Measurements from ENCODE around the gene ITGB3. TPM values are rescaled to one million over a fixed set of nuclear protein-coding genes. Genes with fewer than 3 reads are reported as not detected.
"Not testable (repeated sequence)": the region's sequence is repeated elsewhere in the genome, so short reads cannot be mapped to it uniquely, and the experiment has no call there.

Gene ITGB3
- total and polyA plus RNA-seq, 9 of the 15 experiments (the other 6 are each of a cell fraction or from before 2014, with no cell fraction given), result 0.08 to 2.6 (median 0.62) TPM; not detected in 1

GRCh38 chr17:47214931-47215330 lies 38.7 kb upstream of the ITGB3 start (continued):
- TF ChIP-seq, protein P1, sequence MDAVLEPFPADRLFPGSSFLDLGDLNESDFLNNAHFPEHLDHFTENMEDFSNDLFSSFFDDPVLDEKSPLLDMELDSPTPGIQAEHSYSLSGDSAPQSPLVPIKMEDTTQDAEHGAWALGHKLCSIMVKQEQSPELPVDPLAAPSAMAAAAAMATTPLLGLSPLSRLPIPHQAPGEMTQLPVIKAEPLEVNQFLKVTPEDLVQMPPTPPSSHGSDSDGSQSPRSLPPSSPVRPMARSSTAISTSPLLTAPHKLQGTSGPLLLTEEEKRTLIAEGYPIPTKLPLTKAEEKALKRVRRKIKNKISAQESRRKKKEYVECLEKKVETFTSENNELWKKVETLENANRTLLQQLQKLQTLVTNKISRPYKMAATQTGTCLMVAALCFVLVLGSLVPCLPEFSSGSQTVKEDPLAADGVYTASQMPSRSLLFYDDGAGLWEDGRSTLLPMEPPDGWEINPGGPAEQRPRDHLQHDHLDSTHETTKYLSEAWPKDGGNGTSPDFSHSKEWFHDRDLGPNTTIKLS (IDR thresholded peaks at IDR 0.05; ENCODE audit: borderline replicate concordance, low read depth), result no peak
- TF ChIP-seq MXI1 (IDR thresholded peaks at IDR 0.05; ENCODE audit: low read depth, low read length), result no peak
- TF ChIP-seq SMARCB1 (IDR thresholded peaks at IDR 0.05; ENCODE audit: insufficient read length, low read depth), result no peak

DNA sequence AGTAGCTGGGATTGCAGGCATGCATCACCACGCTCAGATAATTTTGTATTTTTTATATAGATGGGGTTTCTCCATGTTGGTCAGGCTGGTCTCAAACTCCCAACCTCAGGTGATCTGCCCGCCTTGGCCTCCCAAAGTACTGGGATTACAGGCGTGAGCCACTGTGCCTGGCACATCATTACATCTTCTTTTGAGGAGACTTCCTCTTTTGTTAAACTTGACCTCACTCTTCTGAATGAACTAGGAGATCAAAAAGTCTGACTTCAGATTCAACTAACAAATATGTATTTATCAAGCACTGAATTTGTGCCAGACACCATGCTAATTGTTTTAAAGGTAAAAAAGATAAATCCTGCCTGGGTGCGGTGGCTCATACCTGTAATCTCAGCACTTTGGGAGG lies 36.8 kb upstream of the ITGB3 start:
- H4K20me1 ChIP-seq (replicated peaks; ENCODE audit: control insufficient read depth, insufficient read depth, low read length); H3K9ac ChIP-seq (ENCODE audit: insufficient read depth in 1 of 2, low read depth in 2 of 2, low read length in 2 of 2); ATAC-seq; in situ Hi-C loops (cut with MboI); DNase-seq (ENCODE audit: extremely low read depth in 1 of 4, low spot score in 3 of 4); H3K9me3 ChIP-seq (replicated peaks; ENCODE audit: control insufficient read depth, insufficient read depth, low read depth, low read length); CTCF ChIA-PET (ENCODE audit: low intra/inter-chr PET ratio); FAIRE-seq; H3K4me3 ChIP-seq; intact Hi-C loops (cut with micrococcal nuclease); BruUV-seq (replicated peaks); H3K27me3 ChIP-seq (ENCODE audit: control insufficient read depth in 2 of 2, insufficient read depth in 2 of 2, low read length in 2 of 2); H3K4me2 ChIP-seq (ENCODE audit: insufficient read depth, low read length); H3K9me1 ChIP-seq (ENCODE audit: control insufficient read depth, insufficient read depth, low read length); H3K27ac ChIP-seq (ENCODE audit: extremely low read depth, low read depth, low read length); H2AFZ ChIP-seq (ENCODE audit: low read depth, low read length): not testable (repeated sequence)
- peaks cover 34% of the 10 kb centered on the region for H3K79me2 ChIP-seq (ENCODE audit: control insufficient read depth, insufficient read depth, low read length)
- peaks cover 31 to 52% of the 10 kb centered on the region in 2 experiments; a peak in 4 of 5 replicates for H3K4me1 ChIP-seq (replicated peaks in 1 of 2; ENCODE audit: control insufficient read depth in 2 of 2, insufficient read depth in 2 of 2, low read length in 2 of 2)
- peaks cover 51% of the 10 kb centered on the region for H3K36me3 ChIP-seq (ENCODE audit: control insufficient read depth, insufficient read depth, low read length)
- POLR2A ChIA-PET, result interaction anchor here (0.7 to 1.4 kb wide), 2 partner anchors 8 to 28 kb away, joined by 3 to 5 read pairs; partner anchors contain the start of gene CDC27
- peak; percentile 62 for TF ChIP-seq SPI1 (IDR thresholded peaks at IDR 0.05; ENCODE audit: borderline replicate concordance, low read depth, low read length)
- 94% methylated on average over 4 of the region's 4 CpGs for WGBS (ENCODE audit: insufficient coverage, low coverage, missing lambda C conversion rate)

DNA sequence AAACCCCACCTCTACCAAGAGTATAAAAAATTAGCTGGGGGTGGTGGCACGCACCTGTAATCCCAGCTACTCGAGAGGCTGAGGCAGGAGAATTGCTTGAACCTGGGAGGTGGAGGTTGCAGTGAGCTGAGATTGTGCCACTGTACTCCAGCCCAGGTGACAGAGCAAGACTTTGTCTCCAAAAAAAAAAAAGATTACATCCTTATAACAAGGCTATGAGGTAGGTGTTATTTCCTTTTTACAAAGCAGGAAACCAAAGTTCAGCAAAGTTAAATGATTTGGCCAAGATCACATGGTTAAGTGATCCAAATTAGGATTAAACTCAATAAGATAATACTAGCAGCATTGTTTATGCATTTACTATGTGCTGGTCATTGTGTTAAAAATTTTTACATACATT lies 36.3 kb upstream of the ITGB3 start:
- H2AFZ ChIP-seq (ENCODE audit: low read depth, low read length); intact Hi-C loops (cut with micrococcal nuclease); DNase-seq (ENCODE audit: extremely low read depth in 1 of 4, low spot score in 3 of 4); H3K9me3 ChIP-seq (replicated peaks; ENCODE audit: control insufficient read depth, insufficient read depth, low read depth, low read length); H3K4me2 ChIP-seq (ENCODE audit: insufficient read depth, low read length); H3K4me3 ChIP-seq; ATAC-seq; H3K27ac ChIP-seq (ENCODE audit: extremely low read depth, low read depth, low read length); CTCF ChIA-PET (ENCODE audit: low intra/inter-chr PET ratio); H3K9ac ChIP-seq (ENCODE audit: insufficient read depth in 1 of 2, low read depth in 2 of 2, low read length in 2 of 2); H4K20me1 ChIP-seq (replicated peaks; ENCODE audit: control insufficient read depth, insufficient read depth, low read length); FAIRE-seq; in situ Hi-C loops (cut with MboI); BruUV-seq (replicated peaks); H3K9me1 ChIP-seq (ENCODE audit: control insufficient read depth, insufficient read depth, low read length); H3K27me3 ChIP-seq (ENCODE audit: control insufficient read depth in 2 of 2, insufficient read depth in 2 of 2, low read length in 2 of 2): not testable (repeated sequence)
- POLR2A ChIA-PET, result interaction anchor here (0.7 to 1.4 kb wide), 3 partner anchors 7 to 28 kb away, joined by 3 to 5 read pairs (median 4); partner anchors contain the start of gene CDC27
- WGBS (ENCODE audit: insufficient coverage, low coverage, missing lambda C conversion rate), result 100% methylated on average over 2 of the region's 2 CpGs
- peaks cover 53% of the 10 kb centered on the region for H3K36me3 ChIP-seq (ENCODE audit: control insufficient read depth, insufficient read depth, low read length)
- H3K79me2 ChIP-seq (ENCODE audit: control insufficient read depth, insufficient read depth, low read length), result peaks cover 30% of the 10 kb centered on the region
- H3K4me1 ChIP-seq (replicated peaks in 1 of 2; ENCODE audit: control insufficient read depth in 2 of 2, insufficient read depth in 2 of 2, low read length in 2 of 2), result peaks cover 31 to 50% of the 10 kb centered on the region in 2 experiments; a peak in 4 of 5 replicates
